IPS DF 4.7 (cell line): Measurements from ENCODE around the gene GNAI3.

Source experiments
- DNase-seq: peaks from one replicate; pipeline ENCODE4 v3.0.0-alpha.2; 2013; ENCODE audit warnings: low spot score; ENCODE audit errors: extremely low read depth

GNAI3 gene

DNA sequence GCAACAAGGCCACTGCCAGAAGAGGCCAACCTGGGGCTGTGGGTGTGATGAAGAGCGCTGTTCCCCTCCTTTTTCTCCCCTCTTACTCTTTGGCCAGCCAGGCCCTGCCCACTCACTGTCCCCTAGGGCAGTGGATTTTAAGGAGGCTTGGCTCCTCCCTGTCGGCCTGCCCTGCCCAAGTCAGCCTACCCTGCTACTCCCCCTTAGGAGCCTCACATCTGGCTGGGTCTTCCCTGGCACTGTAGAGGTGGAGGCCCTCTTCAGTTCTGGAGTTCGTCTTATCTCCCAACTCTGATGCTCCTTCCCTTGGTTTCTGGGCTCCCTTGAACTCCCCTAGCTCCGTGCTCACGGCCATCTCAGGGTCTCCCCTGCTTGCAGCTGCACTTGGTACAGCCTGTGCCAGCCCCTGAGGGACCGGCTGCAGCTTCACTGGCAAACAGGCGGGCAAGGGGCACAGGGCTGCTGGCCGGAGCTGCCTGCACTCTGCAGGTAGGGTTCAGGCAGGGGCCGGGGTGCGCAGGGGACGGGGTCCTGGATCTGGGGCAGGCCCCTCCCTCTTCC is 75.3 kb downstream of the GNAI3 start:
- no peak for DNase-seq

DNA sequence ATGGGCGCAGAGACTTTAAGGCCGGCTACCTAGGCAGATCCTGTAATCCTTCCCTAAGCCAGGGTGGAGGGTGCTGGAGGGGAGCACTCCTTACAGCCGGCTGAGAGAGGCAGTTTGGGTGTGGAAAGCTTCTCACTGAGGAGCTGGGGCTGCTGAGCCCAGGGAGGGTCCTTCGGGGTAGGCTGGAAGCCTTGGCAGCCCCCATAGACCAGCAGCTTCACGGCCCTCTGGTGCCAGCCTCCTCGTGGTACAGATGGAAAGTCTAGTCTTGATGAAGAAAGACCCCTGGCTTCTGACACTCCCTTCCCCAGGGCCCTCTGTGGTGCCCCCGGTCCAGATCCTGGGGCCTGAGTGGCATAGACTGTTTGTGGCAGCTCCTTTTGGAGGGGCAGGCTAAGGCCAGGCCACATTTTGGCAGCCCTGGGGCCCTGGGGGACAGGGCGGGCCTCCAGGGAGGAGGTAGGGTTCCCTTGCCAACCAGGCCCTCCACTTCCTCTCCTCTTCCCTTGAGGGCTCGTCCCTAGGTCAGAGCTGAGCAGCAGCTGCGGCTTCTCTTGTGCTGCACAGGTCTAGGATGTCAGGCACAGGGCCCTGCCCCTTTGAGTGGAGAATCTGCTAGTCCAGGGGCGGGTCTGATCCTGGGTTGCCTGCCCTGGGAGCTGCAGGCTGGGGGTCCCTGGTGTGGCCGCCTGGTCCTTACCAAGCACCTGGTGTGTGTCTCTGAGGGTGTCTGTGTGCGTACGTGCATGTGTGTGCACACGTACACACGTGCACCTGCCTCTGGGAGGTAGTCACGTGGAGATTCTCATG is 76.0 kb downstream of the GNAI3 start:
- no peak for DNase-seq

DNA sequence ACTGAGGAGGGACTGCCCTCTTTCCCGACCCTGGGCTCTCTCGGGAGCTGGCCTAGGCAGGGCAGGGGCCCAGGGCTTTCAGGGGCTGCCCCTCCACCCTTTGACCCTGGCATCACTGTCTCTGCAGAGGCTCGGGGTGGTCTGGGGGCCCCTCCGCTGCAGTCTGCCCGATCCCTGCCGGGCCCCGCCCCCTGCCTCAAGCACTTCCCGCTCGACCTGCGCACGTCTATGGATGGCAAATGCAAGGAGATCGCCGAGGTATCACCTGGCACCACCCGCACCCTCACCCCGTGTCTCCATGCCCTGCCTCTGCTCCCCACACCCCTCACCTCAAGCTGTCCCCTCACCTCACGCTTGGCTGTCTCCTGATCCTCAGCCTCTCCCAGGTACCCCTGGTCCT is 76.8 kb downstream of the GNAI3 start:
- no peak for DNase-seq

DNA sequence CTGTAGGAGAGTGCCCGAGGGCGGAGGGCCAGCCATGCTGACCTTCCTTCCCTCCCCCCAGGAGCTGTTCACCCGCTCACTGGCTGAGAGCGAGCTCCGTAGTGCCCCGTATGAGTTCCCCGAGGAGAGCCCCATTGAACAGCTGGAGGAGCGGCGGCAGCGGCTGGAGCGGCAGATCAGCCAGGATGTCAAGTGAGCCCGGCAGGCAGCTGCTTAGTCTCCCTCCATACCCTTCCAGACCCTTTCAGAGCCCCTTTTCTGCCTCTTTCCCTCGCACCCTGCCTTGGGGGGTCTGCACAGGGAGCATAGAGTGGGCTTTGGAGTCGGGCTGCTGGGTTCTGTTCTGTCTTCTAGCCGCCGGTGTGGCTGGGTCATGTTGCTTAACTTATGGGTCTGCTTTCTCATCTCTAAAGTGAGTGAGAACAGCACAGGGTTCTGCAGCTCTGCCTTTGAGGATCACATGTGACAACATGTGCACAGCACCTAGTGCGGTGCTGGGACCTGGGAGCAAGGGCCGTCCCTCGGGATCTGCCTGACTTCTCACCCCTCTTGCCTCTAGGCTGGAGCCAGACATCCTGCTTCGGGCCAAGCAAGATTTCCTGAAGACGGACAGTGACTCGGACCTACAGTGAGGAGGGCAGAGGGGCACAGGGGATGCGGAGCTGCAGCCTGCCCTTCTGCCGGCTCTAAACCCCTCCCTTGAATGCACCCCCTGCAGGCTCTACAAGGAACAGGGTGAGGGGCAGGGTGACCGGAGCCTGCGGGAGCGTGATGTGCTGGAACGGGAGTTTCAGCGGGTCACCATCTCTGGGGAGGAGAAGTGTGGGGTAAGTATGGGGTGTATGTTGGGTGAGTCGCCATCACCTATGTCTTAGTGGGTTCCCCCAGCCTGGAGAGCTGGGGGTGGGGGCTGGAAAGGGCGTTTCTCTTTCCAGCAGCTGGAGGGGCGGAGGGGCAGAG is 77.5 kb downstream of the GNAI3 start:
- DNase-seq: no peak

DNA sequence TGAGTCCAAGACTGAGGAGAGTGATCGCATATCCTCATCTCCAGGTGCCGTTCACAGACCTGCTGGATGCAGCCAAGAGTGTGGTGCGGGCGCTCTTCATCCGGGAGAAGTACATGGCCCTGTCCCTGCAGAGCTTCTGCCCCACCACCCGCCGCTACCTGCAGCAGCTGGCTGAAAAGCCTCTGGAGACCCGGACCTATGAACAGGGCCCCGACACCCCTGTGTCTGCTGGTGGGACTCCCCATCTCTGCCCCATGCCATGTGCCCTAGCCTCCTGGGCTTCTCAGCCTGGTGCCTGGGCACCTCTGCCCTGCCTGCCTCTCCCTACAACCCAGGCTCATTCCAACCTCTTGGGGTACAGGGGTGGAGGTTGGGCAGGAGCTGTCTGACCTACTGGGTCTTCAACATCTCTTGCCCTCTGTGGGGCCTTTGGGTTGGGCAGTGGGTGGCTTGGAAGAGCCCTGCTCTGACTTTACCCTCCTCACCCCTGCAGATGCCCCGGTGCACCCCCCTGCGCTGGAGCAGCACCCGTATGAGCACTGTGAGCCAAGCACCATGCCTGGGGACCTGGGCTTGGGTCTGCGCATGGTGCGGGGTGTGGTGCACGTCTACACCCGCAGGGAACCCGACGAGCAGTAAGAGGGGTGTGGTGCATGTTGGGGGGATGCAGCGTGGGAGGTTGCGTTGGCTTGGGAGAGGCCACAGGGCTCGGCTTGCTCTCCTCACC is 78.4 kb downstream of the GNAI3 start:
- no peak for DNase-seq

DNA sequence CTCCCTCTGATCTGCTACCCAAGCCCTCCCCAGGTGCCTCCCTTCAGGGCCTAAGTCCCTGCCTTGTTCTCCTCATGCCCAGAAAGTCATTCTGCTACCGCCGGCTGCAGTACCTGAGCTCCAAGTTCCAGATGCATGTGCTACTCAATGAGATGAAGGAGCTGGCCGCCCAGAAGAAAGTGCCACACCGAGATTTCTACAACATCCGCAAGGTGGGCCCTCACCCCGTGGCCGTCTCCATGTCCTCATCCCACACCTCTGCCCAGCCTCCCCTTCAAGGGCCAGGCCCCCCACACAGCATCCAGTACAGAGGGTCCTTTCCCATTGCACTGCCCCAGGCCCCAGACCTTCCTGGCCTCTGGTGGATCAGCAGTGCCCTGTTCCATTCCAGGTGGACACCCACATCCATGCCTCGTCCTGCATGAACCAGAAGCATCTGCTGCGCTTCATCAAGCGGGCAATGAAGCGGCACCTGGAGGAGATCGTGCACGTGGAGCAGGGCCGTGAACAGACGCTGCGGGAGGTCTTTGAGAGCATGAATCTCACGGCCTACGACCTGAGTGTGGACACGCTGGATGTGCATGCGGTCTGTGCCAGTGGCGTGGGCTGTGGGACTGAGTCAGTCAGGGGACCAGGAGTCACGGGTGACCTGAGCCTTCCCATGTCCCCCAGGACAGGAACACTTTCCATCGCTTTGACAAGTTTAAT is 79.4 kb downstream of the GNAI3 start:
- no peak for DNase-seq

DNA sequence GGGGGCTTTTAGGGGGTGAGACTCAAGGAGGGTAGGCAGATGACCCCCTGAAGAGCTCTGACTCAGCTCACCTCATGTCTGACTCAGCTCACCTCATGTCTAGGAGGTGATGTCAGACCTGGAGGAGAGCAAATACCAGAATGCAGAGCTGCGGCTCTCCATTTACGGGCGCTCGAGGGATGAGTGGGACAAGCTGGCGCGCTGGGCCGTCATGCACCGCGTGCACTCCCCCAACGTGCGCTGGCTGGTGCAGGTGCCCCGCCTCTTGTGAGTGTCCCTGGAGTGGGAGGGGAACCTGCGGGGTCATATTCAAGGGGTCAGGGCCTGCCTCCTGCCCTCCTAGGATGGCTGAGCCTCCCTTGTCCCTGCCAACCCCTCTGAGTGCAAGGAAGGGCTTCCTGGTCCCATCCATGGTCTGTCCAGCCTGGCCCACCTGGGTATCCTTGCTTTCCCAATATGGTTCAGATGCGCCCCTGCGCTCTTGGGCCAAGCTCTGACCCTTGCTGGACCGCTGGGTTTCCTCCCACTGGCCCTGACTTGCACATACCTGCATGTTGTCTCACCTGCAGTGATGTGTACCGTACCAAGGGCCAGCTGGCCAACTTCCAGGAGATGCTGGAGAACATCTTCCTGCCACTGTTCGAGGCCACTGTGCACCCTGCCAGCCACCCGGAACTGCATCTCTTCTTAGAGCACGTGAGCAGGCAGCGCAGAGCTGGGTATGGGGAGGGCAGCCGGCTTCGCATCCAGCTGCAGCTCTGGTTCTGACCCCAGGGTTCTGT is 80.3 kb downstream of the GNAI3 start:
- no peak for DNase-seq

DNA sequence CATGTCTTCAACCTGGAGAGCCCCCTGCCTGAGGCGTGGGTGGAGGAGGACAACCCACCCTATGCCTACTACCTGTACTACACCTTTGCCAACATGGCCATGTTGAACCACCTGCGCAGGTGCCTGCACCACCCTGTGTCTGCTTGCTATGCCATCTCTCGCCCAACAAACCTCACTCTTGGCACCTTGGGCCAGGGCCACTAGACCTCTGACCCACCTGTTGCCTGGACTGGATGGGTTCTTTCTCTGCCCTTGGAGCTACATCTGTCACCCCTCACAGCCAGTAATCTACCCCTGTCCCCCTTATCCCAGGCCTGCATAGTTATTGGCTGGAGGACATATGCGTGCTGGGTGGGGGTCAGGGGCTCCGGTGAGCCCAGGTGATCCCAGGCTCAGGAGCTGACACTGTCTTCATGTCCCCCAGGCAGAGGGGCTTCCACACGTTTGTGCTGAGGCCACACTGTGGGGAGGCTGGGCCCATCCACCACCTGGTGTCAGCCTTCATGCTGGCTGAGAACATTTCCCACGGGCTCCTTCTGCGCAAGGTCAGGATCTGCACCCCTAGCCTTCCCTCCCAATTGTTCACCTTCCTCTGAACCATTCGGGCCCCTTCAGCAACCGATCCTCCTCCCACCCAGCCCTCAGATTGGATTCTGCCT is 81.1 kb downstream of the GNAI3 start:
- DNase-seq: no peak

DNA sequence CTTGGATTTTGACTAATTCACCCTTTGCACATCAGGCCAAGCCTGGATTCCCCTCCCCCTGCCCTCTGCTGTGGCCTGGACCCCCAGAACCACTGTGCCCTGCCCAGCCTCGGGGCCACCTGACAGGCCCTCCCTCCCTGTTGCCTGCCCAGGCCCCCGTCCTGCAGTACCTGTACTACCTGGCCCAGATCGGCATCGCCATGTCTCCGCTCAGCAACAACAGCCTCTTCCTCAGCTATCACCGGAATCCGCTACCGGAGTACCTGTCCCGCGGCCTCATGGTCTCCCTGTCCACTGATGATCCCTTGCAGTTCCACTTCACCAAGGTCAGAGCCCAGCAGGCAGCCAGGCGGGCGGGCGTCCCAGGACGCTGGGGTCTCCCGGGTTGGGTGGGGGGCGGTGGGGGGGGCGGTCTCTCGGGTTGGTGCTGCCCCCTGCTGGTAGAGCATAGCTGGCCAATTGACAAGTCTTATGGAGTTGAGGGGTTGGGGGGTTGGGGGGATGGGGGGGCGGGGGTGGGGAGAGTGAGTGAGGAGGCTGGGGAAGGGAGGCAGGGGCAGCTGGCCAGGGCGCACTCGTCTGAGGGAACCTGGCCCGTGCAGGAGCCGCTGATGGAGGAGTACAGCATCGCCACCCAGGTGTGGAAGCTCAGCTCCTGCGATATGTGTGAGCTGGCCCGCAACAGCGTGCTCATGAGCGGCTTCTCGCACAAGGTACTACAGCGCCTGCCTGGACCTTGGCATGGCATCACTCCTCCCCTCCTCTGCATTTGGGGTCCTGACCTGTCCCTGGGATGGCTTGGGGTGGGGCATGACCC is 81.9 kb downstream of the GNAI3 start:
- DNase-seq: no peak

DNA sequence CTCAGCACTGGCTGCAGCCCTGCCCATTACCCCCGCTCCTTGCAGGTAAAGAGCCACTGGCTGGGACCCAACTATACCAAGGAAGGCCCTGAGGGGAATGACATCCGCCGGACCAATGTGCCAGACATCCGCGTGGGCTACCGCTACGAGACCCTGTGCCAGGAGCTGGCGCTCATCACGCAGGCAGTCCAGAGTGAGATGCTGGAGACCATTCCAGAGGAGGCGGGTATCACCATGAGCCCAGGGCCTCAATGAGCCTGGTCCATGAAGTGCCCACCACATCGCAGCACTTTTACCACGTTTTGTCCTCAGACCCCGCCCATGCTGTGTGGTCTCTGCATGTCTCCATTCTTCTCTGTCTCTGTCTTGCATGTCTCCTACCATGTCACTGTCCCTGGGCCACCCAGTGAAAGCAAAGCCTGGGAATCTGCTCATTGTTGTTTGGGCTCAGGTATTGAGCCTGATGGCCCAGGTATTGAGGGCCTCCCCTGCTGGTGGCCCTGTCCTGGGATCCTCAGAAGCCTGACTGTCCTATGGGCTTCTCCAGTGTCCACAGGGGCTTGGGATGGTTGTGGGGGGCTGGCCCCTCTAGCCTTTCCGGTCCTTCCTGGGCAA is 82.6 kb downstream of the GNAI3 start:
- DNase-seq: no peak

DNA sequence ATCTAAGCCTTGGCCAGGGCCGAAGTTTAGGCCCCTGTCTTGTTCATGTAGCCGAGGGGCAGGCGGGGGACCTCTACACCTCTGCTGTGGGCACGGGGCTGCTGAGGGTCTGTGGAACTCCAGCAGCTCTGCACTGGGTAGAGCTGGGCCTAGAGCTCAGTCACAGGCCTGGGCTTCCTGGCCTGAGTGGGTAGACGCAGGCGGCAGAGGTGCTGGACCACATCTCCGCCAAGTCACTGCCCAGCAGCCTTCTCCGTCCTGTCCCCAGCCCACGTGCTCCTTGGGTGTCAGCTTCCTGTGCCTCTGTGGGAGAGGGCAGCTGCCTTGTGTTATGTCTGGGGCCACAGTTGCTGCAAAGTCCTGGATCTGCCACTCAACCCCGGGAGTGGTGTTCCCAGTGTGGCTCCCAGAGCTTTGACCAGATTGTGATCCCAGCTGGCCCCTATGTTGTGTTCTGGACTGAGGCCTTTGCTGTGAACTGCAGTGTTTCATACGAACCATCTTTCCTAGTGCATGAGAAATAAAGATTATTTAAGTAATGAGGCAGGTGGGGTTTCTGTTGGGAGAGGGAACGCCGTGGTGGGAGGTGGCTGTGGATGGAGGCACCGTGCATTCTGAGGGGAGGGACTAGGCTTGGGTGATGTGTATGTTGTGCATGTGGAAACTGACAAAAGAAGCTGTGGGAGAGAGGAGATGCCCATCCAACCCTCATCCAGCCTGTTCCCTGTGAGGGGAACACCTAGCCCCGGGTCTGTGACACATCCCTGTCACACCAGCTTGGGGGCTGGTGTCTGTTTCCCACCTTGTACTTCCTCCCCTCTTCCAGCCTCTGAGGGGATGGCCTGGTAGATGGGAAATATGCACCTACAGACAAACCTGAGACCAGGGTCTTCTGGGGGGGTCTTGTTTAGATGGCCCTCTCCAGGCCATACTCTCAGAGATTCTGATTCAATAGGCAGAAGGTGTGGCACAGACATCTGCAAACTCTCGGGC is 83.4 kb downstream of the GNAI3 start:
- no peak for DNase-seq

DNA sequence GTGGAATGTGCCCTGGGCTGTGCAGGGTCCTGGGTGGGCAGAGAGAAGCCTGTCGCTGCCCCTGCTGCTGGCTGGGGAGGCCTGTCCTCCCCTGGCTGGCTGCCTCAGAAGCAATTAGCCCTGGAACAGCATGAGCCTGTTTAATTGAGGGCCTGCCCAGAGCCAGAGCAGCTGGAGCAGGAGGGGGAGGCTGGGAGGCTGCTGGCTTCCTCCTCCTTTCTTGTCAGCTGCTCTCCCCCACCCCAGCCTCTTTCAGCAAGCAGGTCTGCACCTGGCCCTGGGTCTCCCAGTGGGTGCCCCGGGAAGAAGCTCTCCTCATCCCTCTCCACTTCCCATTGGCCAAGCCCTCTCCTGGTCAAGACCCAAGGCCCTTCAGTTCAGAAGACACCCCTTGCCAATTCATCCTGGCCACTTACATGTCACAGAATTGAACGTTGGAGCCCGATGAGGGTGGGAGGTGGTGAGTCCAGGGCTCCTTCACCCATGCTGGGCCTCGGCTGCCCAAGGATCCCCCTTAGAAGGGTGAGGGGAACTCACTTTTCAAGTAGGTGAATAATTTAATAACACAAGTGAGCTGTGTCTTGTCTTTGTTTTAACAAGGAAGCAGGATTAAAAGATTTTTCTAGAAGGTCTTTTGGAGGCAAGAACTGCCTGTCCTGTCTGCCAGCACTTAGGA is 84.4 kb downstream of the GNAI3 start:
- DNase-seq: no peak

DNA sequence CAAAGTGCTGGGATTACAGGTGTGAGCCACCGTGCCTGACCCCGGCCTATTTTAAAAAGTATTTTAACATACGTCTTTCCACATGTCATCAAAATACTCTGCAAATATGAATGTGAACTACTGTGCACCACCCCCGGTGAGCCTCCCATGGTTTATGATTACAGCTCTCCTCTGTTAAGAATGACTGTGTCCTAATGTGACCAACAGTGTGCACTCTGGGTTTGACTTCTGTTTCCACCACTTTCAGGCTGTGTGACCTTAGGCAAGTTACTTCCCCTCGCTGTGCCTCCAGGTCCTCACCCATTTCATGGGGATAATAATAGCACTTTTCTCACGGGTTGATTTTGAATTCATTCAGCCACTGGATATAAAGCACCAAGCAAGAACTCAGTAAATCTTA is 85.9 kb downstream of the GNAI3 start:
- no peak for DNase-seq

DNA sequence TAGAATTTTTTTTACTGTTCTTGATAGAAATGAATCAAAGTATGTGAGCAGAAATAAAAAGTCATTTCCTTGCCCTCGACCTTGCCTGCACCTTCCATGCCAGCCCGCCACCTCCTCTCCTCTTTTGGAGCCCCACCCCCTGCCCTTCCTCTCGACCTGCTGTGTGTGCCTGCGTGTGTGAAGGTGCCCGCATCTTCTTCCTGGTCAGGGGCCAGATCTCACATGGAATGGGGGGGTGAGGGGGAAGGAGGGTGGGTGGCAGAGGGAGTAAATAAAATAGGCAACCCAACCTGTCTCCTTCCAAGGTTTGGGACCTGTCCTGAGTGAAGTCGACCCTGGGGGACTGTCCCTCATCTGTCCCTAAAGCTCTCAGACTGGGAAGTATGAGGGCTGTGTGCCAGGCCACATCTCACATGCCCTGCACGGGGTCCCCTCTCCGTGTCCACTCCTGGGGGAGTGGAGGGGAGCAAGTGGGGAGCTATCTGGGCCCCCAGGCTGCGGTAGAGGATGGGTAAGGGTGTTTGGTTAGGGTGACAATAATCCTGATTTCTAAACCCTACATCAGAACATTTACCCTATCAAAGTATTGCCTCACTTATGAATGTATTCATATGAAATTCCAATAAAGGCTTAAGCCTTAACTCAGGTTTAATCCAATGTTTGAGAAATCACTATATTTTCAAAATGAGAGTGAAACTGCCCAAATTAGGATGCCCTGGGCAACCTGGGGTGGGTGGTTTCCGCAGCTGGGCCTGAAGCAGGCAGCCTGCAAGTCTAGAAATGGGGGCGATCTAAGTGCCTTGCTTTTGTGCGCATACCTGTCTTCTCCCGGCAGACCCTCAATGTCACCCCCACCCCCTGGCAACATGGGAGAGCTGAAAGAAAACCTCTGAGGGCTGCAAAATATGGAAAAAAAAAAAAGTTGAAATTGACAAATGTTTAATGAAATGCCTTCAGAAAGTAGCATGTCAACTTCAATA is 86.6 kb downstream of the GNAI3 start:
- DNase-seq: no peak

DNA sequence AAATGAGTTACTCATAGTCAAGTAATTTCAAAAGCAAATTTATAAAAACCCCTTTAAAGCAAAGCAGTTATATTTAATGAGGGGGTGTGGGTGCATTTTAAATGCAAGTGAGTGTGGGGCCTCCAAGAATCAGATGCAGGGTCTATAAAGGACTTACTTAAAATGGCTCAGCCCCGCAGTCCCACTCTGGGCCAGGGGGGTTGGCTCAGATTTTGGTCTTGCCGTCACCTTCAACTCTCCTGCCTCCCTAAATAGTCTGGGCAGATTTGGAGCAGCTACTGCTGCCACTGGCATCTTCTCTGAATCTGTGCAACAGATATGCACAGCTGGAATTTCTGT is 87.4 kb downstream of the GNAI3 start:
- DNase-seq: no peak
